ENCODE results near the gene CLIC2. TPM values are rescaled to one million over a fixed set of nuclear protein-coding genes. Genes with fewer than 3 reads are reported as not detected.
"Not testable (repeated sequence)": the region's sequence is repeated elsewhere in the genome, so short reads cannot be mapped to it uniquely, and the experiment has no call there.

CLIC2 gene
- polyA plus RNA-seq, 1 donor (not counting 4 experiments of a cell fraction or from before 2014, with no cell fraction given), result 0.49 TPM

- H3K9me3 ChIP-seq (ENCODE audit: control insufficient read depth, low read depth, low read length); H3K27ac ChIP-seq (ENCODE audit: control insufficient read depth, insufficient read depth, low read length); H3K36me3 ChIP-seq (ENCODE audit: control insufficient read depth in 2 of 2, extremely low read depth in 1 of 2, insufficient read depth in 2 of 2, low read length in 2 of 2); H3K9me1 ChIP-seq (ENCODE audit: control insufficient read depth, extremely low read depth, insufficient read depth, low read length); H3K27me3 ChIP-seq (ENCODE audit: control insufficient read depth, extremely low read depth, insufficient read depth, low read length); H3K79me2 ChIP-seq (ENCODE audit: control insufficient read depth, insufficient read depth, low read length); H3K4me1 ChIP-seq (ENCODE audit: control insufficient read depth, extremely low read depth, insufficient read depth, low read length); FAIRE-seq; H3K4me2 ChIP-seq (ENCODE audit: control insufficient read depth, extremely low read depth, insufficient read depth, low read depth, low read length); DNase-seq (ENCODE audit: low read depth, low spot score); H3K4me3 ChIP-seq (ENCODE audit: control insufficient read depth in 2 of 3, extremely low read depth in 1 of 3, insufficient read depth in 2 of 3, low read depth in 1 of 3, low read length in 3 of 3); H3K9ac ChIP-seq (ENCODE audit: control insufficient read depth, extremely low read depth, insufficient read depth, low read length); dilution Hi-C loops (cut with MboI; ENCODE audit: extremely low pct_ligation_motif_present, low sequenced_read_pairs); H2AFZ ChIP-seq (ENCODE audit: control insufficient read depth, low read length); H4K20me1 ChIP-seq (ENCODE audit: control insufficient read depth, extremely low read depth, insufficient read depth, low read length): not testable (repeated sequence)
Measured at GRCh38 chrX:155373777-155374458, 39.5 kb upstream of the CLIC2 start.

- H3K9ac ChIP-seq (ENCODE audit: control insufficient read depth, extremely low read depth, insufficient read depth, low read length); H2AFZ ChIP-seq (ENCODE audit: control insufficient read depth, low read length); H3K27ac ChIP-seq (ENCODE audit: control insufficient read depth, insufficient read depth, low read length); H3K9me3 ChIP-seq (ENCODE audit: control insufficient read depth, low read depth, low read length); H3K79me2 ChIP-seq (ENCODE audit: control insufficient read depth, insufficient read depth, low read length); H3K9me1 ChIP-seq (ENCODE audit: control insufficient read depth, extremely low read depth, insufficient read depth, low read length); H4K20me1 ChIP-seq (ENCODE audit: control insufficient read depth, extremely low read depth, insufficient read depth, low read length); H3K4me3 ChIP-seq (ENCODE audit: control insufficient read depth in 2 of 3, extremely low read depth in 1 of 3, insufficient read depth in 2 of 3, low read depth in 1 of 3, low read length in 3 of 3); H3K36me3 ChIP-seq (ENCODE audit: control insufficient read depth in 2 of 2, extremely low read depth in 1 of 2, insufficient read depth in 2 of 2, low read length in 2 of 2); H3K4me2 ChIP-seq (ENCODE audit: control insufficient read depth, extremely low read depth, insufficient read depth, low read depth, low read length); dilution Hi-C loops (cut with MboI; ENCODE audit: extremely low pct_ligation_motif_present, low sequenced_read_pairs); H3K27me3 ChIP-seq (ENCODE audit: control insufficient read depth, extremely low read depth, insufficient read depth, low read length); H3K4me1 ChIP-seq (ENCODE audit: control insufficient read depth, extremely low read depth, insufficient read depth, low read length); DNase-seq (ENCODE audit: low read depth, low spot score); FAIRE-seq: not testable (repeated sequence)
Measured at GRCh38 chrX:155363712-155364111, 29.3 kb upstream of the CLIC2 start.

- H3K4me2 ChIP-seq (ENCODE audit: control insufficient read depth, extremely low read depth, insufficient read depth, low read depth, low read length); H4K20me1 ChIP-seq (ENCODE audit: control insufficient read depth, extremely low read depth, insufficient read depth, low read length); H2AFZ ChIP-seq (ENCODE audit: control insufficient read depth, low read length); H3K4me1 ChIP-seq (ENCODE audit: control insufficient read depth, extremely low read depth, insufficient read depth, low read length); H3K27me3 ChIP-seq (ENCODE audit: control insufficient read depth, extremely low read depth, insufficient read depth, low read length); FAIRE-seq; dilution Hi-C loops (cut with MboI; ENCODE audit: extremely low pct_ligation_motif_present, low sequenced_read_pairs); H3K9ac ChIP-seq (ENCODE audit: control insufficient read depth, extremely low read depth, insufficient read depth, low read length); H3K27ac ChIP-seq (ENCODE audit: control insufficient read depth, insufficient read depth, low read length); H3K9me3 ChIP-seq (ENCODE audit: control insufficient read depth, low read depth, low read length); H3K79me2 ChIP-seq (ENCODE audit: control insufficient read depth, insufficient read depth, low read length); H3K4me3 ChIP-seq (ENCODE audit: control insufficient read depth in 2 of 3, extremely low read depth in 1 of 3, insufficient read depth in 2 of 3, low read depth in 1 of 3, low read length in 3 of 3); DNase-seq (ENCODE audit: low read depth, low spot score); H3K36me3 ChIP-seq (ENCODE audit: control insufficient read depth in 2 of 2, extremely low read depth in 1 of 2, insufficient read depth in 2 of 2, low read length in 2 of 2); H3K9me1 ChIP-seq (ENCODE audit: control insufficient read depth, extremely low read depth, insufficient read depth, low read length): not testable (repeated sequence)
Measured at GRCh38 chrX:155349448-155349847, 15.0 kb upstream of the CLIC2 start.

- FAIRE-seq; H3K4me3 ChIP-seq (ENCODE audit: control insufficient read depth in 2 of 3, extremely low read depth in 1 of 3, insufficient read depth in 2 of 3, low read depth in 1 of 3, low read length in 3 of 3); H3K79me2 ChIP-seq (ENCODE audit: control insufficient read depth, insufficient read depth, low read length); H3K9me3 ChIP-seq (ENCODE audit: control insufficient read depth, low read depth, low read length); H3K9ac ChIP-seq (ENCODE audit: control insufficient read depth, extremely low read depth, insufficient read depth, low read length); H4K20me1 ChIP-seq (ENCODE audit: control insufficient read depth, extremely low read depth, insufficient read depth, low read length); H2AFZ ChIP-seq (ENCODE audit: control insufficient read depth, low read length); dilution Hi-C loops (cut with MboI; ENCODE audit: extremely low pct_ligation_motif_present, low sequenced_read_pairs); H3K9me1 ChIP-seq (ENCODE audit: control insufficient read depth, extremely low read depth, insufficient read depth, low read length); DNase-seq (ENCODE audit: low read depth, low spot score); H3K4me1 ChIP-seq (ENCODE audit: control insufficient read depth, extremely low read depth, insufficient read depth, low read length); H3K36me3 ChIP-seq (ENCODE audit: control insufficient read depth in 2 of 2, extremely low read depth in 1 of 2, insufficient read depth in 2 of 2, low read length in 2 of 2); H3K4me2 ChIP-seq (ENCODE audit: control insufficient read depth, extremely low read depth, insufficient read depth, low read depth, low read length); H3K27me3 ChIP-seq (ENCODE audit: control insufficient read depth, extremely low read depth, insufficient read depth, low read length); H3K27ac ChIP-seq (ENCODE audit: control insufficient read depth, insufficient read depth, low read length): not testable (repeated sequence)
Measured at GRCh38 chrX:155345689-155346088, 11.3 kb upstream of the CLIC2 start.

- H3K9ac ChIP-seq (ENCODE audit: control insufficient read depth, extremely low read depth, insufficient read depth, low read length); H3K79me2 ChIP-seq (ENCODE audit: control insufficient read depth, insufficient read depth, low read length); FAIRE-seq; H3K4me2 ChIP-seq (ENCODE audit: control insufficient read depth, extremely low read depth, insufficient read depth, low read depth, low read length); H4K20me1 ChIP-seq (ENCODE audit: control insufficient read depth, extremely low read depth, insufficient read depth, low read length); H2AFZ ChIP-seq (ENCODE audit: control insufficient read depth, low read length); H3K9me1 ChIP-seq (ENCODE audit: control insufficient read depth, extremely low read depth, insufficient read depth, low read length); dilution Hi-C loops (cut with MboI; ENCODE audit: extremely low pct_ligation_motif_present, low sequenced_read_pairs); H3K27me3 ChIP-seq (ENCODE audit: control insufficient read depth, extremely low read depth, insufficient read depth, low read length); H3K4me3 ChIP-seq (ENCODE audit: control insufficient read depth in 2 of 3, extremely low read depth in 1 of 3, insufficient read depth in 2 of 3, low read depth in 1 of 3, low read length in 3 of 3); H3K27ac ChIP-seq (ENCODE audit: control insufficient read depth, insufficient read depth, low read length); H3K9me3 ChIP-seq (ENCODE audit: control insufficient read depth, low read depth, low read length); H3K36me3 ChIP-seq (ENCODE audit: control insufficient read depth in 2 of 2, extremely low read depth in 1 of 2, insufficient read depth in 2 of 2, low read length in 2 of 2); DNase-seq (ENCODE audit: low read depth, low spot score); H3K4me1 ChIP-seq (ENCODE audit: control insufficient read depth, extremely low read depth, insufficient read depth, low read length): not testable (repeated sequence)
Measured at GRCh38 chrX:155335337-155335712, 911 bp upstream of the CLIC2 start.

Data from keratinocyte (primary cell).